ENCODE results near the gene C1orf174.

DNA sequence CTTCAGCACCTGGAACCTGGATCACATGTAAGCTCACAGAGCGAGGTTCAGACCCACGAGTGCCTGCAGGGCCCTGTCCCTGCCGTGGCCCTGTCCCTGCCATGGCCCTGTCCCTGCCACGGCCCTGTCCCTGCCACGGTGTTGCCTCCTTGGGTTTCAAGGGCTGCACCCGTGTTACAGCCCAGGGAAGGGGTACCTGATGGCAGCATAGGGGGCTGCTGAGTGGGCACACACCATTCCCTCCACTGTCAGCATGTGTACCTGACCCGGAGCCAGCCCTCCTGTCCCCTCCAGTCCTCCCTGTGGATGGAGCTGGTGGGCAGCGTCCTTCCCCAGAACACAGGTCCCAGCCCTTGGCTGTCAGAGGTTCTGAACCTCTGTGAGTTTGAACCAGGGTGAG is 27.5 kb downstream of the C1orf174 start:
- TF ChIP-seq, protein P1, sequence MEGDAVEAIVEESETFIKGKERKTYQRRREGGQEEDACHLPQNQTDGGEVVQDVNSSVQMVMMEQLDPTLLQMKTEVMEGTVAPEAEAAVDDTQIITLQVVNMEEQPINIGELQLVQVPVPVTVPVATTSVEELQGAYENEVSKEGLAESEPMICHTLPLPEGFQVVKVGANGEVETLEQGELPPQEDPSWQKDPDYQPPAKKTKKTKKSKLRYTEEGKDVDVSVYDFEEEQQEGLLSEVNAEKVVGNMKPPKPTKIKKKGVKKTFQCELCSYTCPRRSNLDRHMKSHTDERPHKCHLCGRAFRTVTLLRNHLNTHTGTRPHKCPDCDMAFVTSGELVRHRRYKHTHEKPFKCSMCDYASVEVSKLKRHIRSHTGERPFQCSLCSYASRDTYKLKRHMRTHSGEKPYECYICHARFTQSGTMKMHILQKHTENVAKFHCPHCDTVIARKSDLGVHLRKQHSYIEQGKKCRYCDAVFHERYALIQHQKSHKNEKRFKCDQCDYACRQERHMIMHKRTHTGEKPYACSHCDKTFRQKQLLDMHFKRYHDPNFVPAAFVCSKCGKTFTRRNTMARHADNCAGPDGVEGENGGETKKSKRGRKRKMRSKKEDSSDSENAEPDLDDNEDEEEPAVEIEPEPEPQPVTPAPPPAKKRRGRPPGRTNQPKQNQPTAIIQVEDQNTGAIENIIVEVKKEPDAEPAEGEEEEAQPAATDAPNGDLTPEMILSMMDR (IDR thresholded peaks at IDR 0.05; ENCODE audit: low read length) = no peak
- TF ChIP-seq EZH2 (IDR thresholded peaks at IDR 0.05; ENCODE audit: borderline replicate concordance, low read length) = no peak

Data from OCI-LY1 (cell line).